ENCODE data around the gene AFAP1. TPM values are rescaled to one million over a fixed set of nuclear protein-coding genes. Genes with fewer than 3 reads are reported as not detected.

AFAP1 gene
- total and polyA plus RNA-seq, 2 of the 4 experiments (the other 2 are of a cell fraction) = 48.2 to 80.9 TPM

GRCh38 chr4:7863911-7864681, 75.6 kb downstream of the AFAP1 start:
- Histone ChIP-seq H3K4me2 (ENCODE audit: low read depth, low read length) (no peak overlapping the region), H3K9me1 (ENCODE audit: insufficient read depth, low read length) (peaks cover 31% of the 10 kb centered on the region), H3K4ac (ENCODE audit: low read depth, low read length) (no peak overlapping the region), H4K8ac (ENCODE audit: low read depth in 2 of 2, low read length in 2 of 2) (peak overlapping the region; percentile 30 to 58; a peak in 3 of 4 replicates), H4K5ac (ENCODE audit: low read depth, low read length) (peak overlapping the region; percentile 5; the same call in 1 of the 2 replicates), H3K14ac (replicated peaks; ENCODE audit: low read depth, low read length) (peak overlapping the region; percentile 59), H3K79me1 (ENCODE audit: low read depth in 1 of 2, low read length in 2 of 2) (peaks cover 29 to 76% of the 10 kb centered on the region in 2 experiments), H2BK20ac (ENCODE audit: low read depth, low read length) (no peak overlapping the region), H2BK5ac (ENCODE audit: low read depth, low read length, poor library complexity, severe bottlenecking) (peak overlapping the region; percentile 73), H3K27ac (ENCODE audit: insufficient read depth, low read length) (peak overlapping the region; percentile 21; the same call in 1 of the 2 replicates), H3K18ac (ENCODE audit: low read depth, low read length) (peak overlapping the region; percentile 29; the same call in 1 of the 2 replicates), H4K20me1 (ENCODE audit: insufficient read depth, low read length) (no peaks in the 10 kb centered on the region; the same call in 1 of the 2 replicates), H3K4me1 (ENCODE audit: control insufficient read depth, insufficient read depth, low read length) (peaks cover 30% of the 10 kb centered on the region), H2AK5ac (ENCODE audit: low read depth, low read length) (peak overlapping the region; percentile 84; the same call in 1 of the 2 replicates), H3K23ac (ENCODE audit: low read depth, low read length) (no peak overlapping the region; the same call in 1 of the 2 replicates), H3K36me3 (ENCODE audit: control insufficient read depth, insufficient read depth, low read length) (peaks cover 39% of the 10 kb centered on the region), H2AK9ac (replicated peaks; ENCODE audit: low read depth, low read length, poor library complexity) (no peak overlapping the region), H3K4me3 (ENCODE audit: insufficient read depth, low read depth, low read length) (no peak overlapping the region), H3K9ac (ENCODE audit: low read depth, low read length) (no peak overlapping the region), H3K56ac (ENCODE audit: extremely low read depth, insufficient read depth, low read length) (no peak overlapping the region), H2AFZ (replicated peaks; ENCODE audit: low read length, poor library complexity) (no peak overlapping the region), H4K91ac (ENCODE audit: insufficient read depth, low read depth, low read length) (peak overlapping the region; percentile 43; the same call in 1 of the 2 replicates), H3K9me3 (ENCODE audit: control insufficient read depth, insufficient read depth, low read length) (no peaks in the 10 kb centered on the region), H2BK15ac (ENCODE audit: low read depth, low read length) (peak overlapping the region; percentile 64; the same call in 1 of the 3 replicates), H2BK120ac (ENCODE audit: low read depth, low read length) (0 out of 2 replicates have a peak overlapping the region, but pooled peaks have one; percentile 4), H3K27me3 (ENCODE audit: control insufficient read depth, insufficient read depth, low read length) (no peaks in the 10 kb centered on the region)
- ChIA-PET POLR2A (ENCODE audit: unreplicated experiment) (no interaction called here), CTCF (interaction anchor here (1.1 to 1.2 kb wide), 2 partner anchors 12 to 73 kb away, joined by 4 read pairs; no protein-coding TSS in a partner anchor)
- no TSS peak for BruUV-seq (replicated peaks)
- dilution Hi-C loops (cut with HindIII; ENCODE audit: low sequenced_read_pairs, unreplicated experiment) = no loop called here
- DNase-seq (peak; percentile 42), ATAC-seq (ENCODE audit: low read depth) (no peak)
- 100% methylated on average over 1 of the region's 4 CpGs; no CpG with 5 or more reads in 1 of the 2 experiments for WGBS, 2 experiments (ENCODE audit: extremely low coverage in 2 of 2, insufficient read length in 1 of 2)
- intact Hi-C loops (cut with micrococcal nuclease) = loop anchor here (5.0 kb wide), 2 partner anchors 52 to 123 kb away; no protein-coding TSS in a partner anchor
- TF ChIP-seq MAFK (IDR thresholded peaks at IDR 0.05; ENCODE audit: low read depth, low read length) (no peak), ELK1 (IDR thresholded peaks at IDR 0.05; ENCODE audit: borderline replicate concordance, low read depth, low read length) (no peak), RCOR1 (IDR thresholded peaks at IDR 0.05; ENCODE audit: insufficient replicate concordance, low read length) (no peak), RFX5 (IDR thresholded peaks at IDR 0.05; ENCODE audit: low read depth, low read length) (no peak)
- TF ChIP-seq, protein P1, sequence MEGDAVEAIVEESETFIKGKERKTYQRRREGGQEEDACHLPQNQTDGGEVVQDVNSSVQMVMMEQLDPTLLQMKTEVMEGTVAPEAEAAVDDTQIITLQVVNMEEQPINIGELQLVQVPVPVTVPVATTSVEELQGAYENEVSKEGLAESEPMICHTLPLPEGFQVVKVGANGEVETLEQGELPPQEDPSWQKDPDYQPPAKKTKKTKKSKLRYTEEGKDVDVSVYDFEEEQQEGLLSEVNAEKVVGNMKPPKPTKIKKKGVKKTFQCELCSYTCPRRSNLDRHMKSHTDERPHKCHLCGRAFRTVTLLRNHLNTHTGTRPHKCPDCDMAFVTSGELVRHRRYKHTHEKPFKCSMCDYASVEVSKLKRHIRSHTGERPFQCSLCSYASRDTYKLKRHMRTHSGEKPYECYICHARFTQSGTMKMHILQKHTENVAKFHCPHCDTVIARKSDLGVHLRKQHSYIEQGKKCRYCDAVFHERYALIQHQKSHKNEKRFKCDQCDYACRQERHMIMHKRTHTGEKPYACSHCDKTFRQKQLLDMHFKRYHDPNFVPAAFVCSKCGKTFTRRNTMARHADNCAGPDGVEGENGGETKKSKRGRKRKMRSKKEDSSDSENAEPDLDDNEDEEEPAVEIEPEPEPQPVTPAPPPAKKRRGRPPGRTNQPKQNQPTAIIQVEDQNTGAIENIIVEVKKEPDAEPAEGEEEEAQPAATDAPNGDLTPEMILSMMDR (conservative IDR thresholded peaks at IDR 0.05; ENCODE audit: low read depth, low read length) = no peak
- in situ Hi-C loops (cut with MboI; ENCODE audit: low sequenced_read_pairs) = no loop called here

Measured in IMR-90 (cell line).